CD4-positive, alpha-beta T cell (primary cell): ENCODE data around the gene COA5. TPM values are rescaled to one million over a fixed set of nuclear protein-coding genes. Genes with fewer than 3 reads are reported as not detected.

Source experiments
- ATAC-seq: fragments of 200-7000 bp; cut with Tn5 transposase; one replicate; pipeline ENCODE4 v1.10.0; 2022; ENCODE audit warnings: mild to moderate bottlenecking; ENCODE audit not compliant: poor library complexity
- CTCF ChIA-PET: fragments of 350-600 bp; sonication (Branson Sonifier 250); formaldehyde crosslinking; loops from one replicate; lab custom pipeline; 2021; ENCODE audit warnings: antibody characterized with exemption, inconsistent platforms; lab: Charles Lee
- POLR2A ChIA-PET: fragments of 350-600 bp; sonication (Branson Sonifier 250); formaldehyde crosslinking; loops from one replicate; lab custom pipeline; 2021; ENCODE audit warnings: antibody characterized with exemption, inconsistent platforms; lab: Charles Lee
- DNase-seq, 14 experiments: peaks; one replicate each; pipeline ENCODE4 v3.0.0-alpha.2; 2013 to 2020; ENCODE audit warnings: mixed read lengths in 2 of 14
- H3K27ac ChIP-seq, 2 donors: one replicate each; pipeline versions ENCODE4 v1.5.1 to v1.7.0; 2013; ENCODE audit warnings: low read length in 2 of 2, low read depth in 1 of 2, mild to moderate bottlenecking in 1 of 2
- H3K27me3 ChIP-seq, 2 experiments: 1 replicate in 1 of 2; 2 replicates in 1 of 2; pipeline versions ENCODE4 v1.6.1 to v1.7.0; 2013; ENCODE audit warnings: low read length in 2 of 2, control low read depth in 1 of 2, mild to moderate bottlenecking in 1 of 2, moderate library complexity in 1 of 2; ENCODE audit not compliant: insufficient read depth in 2 of 2, control insufficient read depth in 1 of 2
- H3K36me3 ChIP-seq: one replicate; pipeline ENCODE4 v1.6.1; 2013; ENCODE audit warnings: low read length, control low read depth; ENCODE audit not compliant: insufficient read depth
- H3K4me1 ChIP-seq: one replicate; pipeline ENCODE4 v1.6.1; 2013; ENCODE audit warnings: low read length, control low read depth; ENCODE audit not compliant: insufficient read depth
- H3K4me3 ChIP-seq: one replicate; pipeline ENCODE4 v1.5.1; 2013; ENCODE audit warnings: mild to moderate bottlenecking, low read length, moderate library complexity
- H3K9me3 ChIP-seq, 2 experiments: 1 replicate in 1 of 2; 2 replicates in 1 of 2; pipeline versions ENCODE4 v1.6.1 to v1.7.0; 2013; ENCODE audit warnings: low read length in 2 of 2, mild to moderate bottlenecking in 2 of 2, control low read depth in 1 of 2, moderate library complexity in 1 of 2; ENCODE audit not compliant: control insufficient read depth in 1 of 2, insufficient read depth in 1 of 2
- H3K27ac Mint-ChIP-seq: one replicate; pipeline ENCODE4 v1.8.0; 2020; ENCODE audit warnings: mixed read lengths
- H3K27me3 Mint-ChIP-seq: one replicate; pipeline ENCODE4 v1.8.0; 2021; ENCODE audit warnings: mixed read lengths
- H3K36me3 Mint-ChIP-seq: one replicate; pipeline ENCODE4 v1.8.0; 2021; ENCODE audit warnings: low read depth, mixed read lengths
- H3K4me1 Mint-ChIP-seq: one replicate; pipeline ENCODE4 v1.8.0; 2021; ENCODE audit warnings: low read depth, mixed read lengths
- H3K4me3 Mint-ChIP-seq: one replicate; pipeline ENCODE4 v1.8.0; 2020; ENCODE audit warnings: mild to moderate bottlenecking, mixed read lengths
- H3K9me3 Mint-ChIP-seq: one replicate; pipeline ENCODE4 v1.8.0; 2020; ENCODE audit warnings: mixed read lengths
- intact Hi-C, 2 experiments: fragments of 100-400 bp; cut with DNase I in 1 of 2; cut with micrococcal nuclease in 1 of 2; formaldehyde crosslinking; loops; one replicate each; pipeline versions ENCODE4 v1.15.1 to v1.9.0; 2023 to 2025; cut with DNase I, micrococcal nuclease
- total RNA-seq, 174 experiments: library from RNA in 2 of 174; stranded (reverse) in 2 of 174; gene quantifications; one replicate each; pipeline ENCODE4 v1.2.3 and lab custom pipeline; 2021 to 2026
- TF ChIP-seq, protein P1 (sequence below): fragments of 200-600 bp; IDR thresholded peaks from one replicate; pipeline ENCODE4 v1.8.0; 2022; ENCODE audit warnings: antibody characterized with exemption, mild to moderate bottlenecking

Gene COA5
- total RNA-seq, 2 experiments from 2014 or later: 29.2 to 30.1 TPM

DNA sequence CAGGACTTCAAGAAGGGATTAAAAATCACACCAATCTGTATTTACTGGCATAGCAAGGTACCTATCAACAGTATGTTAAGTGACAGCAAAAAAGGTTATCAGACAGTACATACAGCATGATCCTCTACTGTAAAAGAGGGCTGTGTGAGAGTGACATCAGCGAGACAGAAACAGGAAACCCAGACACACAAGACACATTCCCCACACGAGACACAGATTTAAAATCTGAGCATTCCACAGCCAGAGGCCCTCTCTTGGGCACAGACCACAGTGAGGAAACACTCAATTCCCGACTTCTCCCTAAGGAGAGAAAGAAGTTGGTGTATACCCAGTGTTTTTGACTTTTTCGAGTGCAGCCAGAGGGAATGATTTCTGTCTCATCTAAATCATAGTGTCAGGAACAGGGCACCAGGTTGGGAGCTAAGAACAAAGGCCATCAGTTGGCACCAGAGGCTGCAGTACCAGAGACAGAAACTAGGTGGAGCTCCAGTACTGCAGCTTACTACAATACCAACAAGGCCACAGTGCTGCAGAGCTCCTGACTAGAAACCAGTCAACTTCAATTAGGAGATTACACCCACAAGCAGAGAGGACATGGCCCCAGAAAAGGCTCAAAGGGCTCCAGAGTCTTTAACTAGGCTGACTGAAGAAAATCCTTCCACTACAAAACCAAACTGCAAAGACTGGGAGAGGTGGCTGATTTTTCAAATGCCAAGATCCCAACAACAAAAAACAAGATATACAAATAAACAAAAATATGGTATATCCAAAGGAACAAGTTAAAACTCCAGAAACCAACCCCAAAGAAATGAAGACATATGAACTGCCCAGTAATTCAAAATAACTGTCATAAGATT lies 41.1 kb upstream of the COA5 start:
- no peak overlapping the region for H3K4me3 ChIP-seq
- CTCF ChIA-PET: interaction anchor here (0.7 to 2.0 kb wide), 45 partner anchors 12 to 531 kb away, joined by 3 to 67 read pairs (median 5); partner anchors contain the start of genes COA5, MGAT4A, MITD1 and UNC50
- H3K27me3 ChIP-seq: no peaks in the 10 kb centered on the region
- H3K27ac Mint-ChIP-seq: peak overlapping the region; percentile 92
- ATAC-seq (peak; percentile 92), DNase-seq (peak; percentile 72 to 91 (median 79))
- peaks cover 62% of the 10 kb centered on the region for H3K36me3 ChIP-seq
- TF ChIP-seq, protein P1, sequence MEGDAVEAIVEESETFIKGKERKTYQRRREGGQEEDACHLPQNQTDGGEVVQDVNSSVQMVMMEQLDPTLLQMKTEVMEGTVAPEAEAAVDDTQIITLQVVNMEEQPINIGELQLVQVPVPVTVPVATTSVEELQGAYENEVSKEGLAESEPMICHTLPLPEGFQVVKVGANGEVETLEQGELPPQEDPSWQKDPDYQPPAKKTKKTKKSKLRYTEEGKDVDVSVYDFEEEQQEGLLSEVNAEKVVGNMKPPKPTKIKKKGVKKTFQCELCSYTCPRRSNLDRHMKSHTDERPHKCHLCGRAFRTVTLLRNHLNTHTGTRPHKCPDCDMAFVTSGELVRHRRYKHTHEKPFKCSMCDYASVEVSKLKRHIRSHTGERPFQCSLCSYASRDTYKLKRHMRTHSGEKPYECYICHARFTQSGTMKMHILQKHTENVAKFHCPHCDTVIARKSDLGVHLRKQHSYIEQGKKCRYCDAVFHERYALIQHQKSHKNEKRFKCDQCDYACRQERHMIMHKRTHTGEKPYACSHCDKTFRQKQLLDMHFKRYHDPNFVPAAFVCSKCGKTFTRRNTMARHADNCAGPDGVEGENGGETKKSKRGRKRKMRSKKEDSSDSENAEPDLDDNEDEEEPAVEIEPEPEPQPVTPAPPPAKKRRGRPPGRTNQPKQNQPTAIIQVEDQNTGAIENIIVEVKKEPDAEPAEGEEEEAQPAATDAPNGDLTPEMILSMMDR: peak; percentile 98
- H3K27ac ChIP-seq: peak overlapping the region in 1 of 2 donors; percentile 55
- H3K27me3 Mint-ChIP-seq: no peaks in the 10 kb centered on the region
- intact Hi-C loops: loop anchor here (1.0 to 10.0 kb wide), 11 partner anchors 15 to 531 kb away; partner anchors contain the start of genes MITD1 (in 1 of the 2) and MRPL30 (in 1 of the 2)
- H3K36me3 Mint-ChIP-seq: peaks cover 95% of the 10 kb centered on the region
- H3K9me3 Mint-ChIP-seq: peaks cover 5% of the 10 kb centered on the region
- POLR2A ChIA-PET: interaction anchor here (0.6 to 1.9 kb wide), 27 partner anchors 10 to 506 kb away, joined by 3 to 30 read pairs (median 4); partner anchors contain the start of genes C2orf15, LIPT1, MGAT4A and TSGA10
- peaks cover 62% of the 10 kb centered on the region for H3K4me1 Mint-ChIP-seq
- H3K4me1 ChIP-seq: peaks cover 17% of the 10 kb centered on the region
- peaks cover 0 to 6% of the 10 kb centered on the region in 2 experiments for H3K9me3 ChIP-seq
- H3K4me3 Mint-ChIP-seq: peak overlapping the region; percentile 36

DNA sequence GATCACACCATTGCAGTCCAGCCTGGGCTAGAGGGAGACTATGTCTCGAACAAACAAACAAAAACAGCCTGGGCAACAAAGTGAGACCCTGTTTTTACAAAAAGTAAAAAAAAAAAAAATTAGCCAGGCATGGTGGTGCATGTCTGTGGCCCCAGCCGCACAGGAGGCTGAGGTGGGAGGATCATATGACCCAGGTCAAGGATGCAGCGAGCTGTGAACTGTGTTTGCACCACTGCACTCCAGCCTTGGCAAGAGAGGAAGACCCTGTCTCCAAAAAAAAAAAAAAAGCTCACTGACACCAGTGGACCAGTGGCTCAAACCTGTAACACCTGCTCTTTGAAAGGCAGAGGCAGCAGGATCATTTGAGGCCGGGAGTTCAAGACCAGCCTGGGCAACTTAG lies 40.1 kb upstream of the COA5 start:
- POLR2A ChIA-PET: interaction anchor here (1.4 to 1.9 kb wide), 3 partner anchors 64 to 493 kb away, joined by 3 to 30 read pairs (median 5); partner anchors contain the start of gene C2orf15
- TF ChIP-seq, protein P1: no peak
- H3K27ac ChIP-seq: peak overlapping the region in 1 of 2 donors; percentile 55
- no peak for ATAC-seq
- H3K36me3 ChIP-seq: peaks cover 67% of the 10 kb centered on the region
- Mint-ChIP-seq H3K4me1 (peaks cover 58% of the 10 kb centered on the region), H3K9me3 (peaks cover 5% of the 10 kb centered on the region), H3K4me3 (no peak overlapping the region), H3K27ac (peak overlapping the region; percentile 92), H3K36me3 (peaks cover 95% of the 10 kb centered on the region), H3K27me3 (no peaks in the 10 kb centered on the region)
- no peak overlapping the region for H3K4me3 ChIP-seq
- H3K4me1 ChIP-seq: peaks cover 17% of the 10 kb centered on the region
- CTCF ChIA-PET: interaction anchor here (0.8 to 2.0 kb wide), 5 partner anchors 9 to 418 kb away, joined by 3 to 67 read pairs (median 4); no protein-coding TSS in a partner anchor
- no peak for DNase-seq
- no peaks in the 10 kb centered on the region for H3K27me3 ChIP-seq
- H3K9me3 ChIP-seq: peaks cover 0 to 6% of the 10 kb centered on the region in 2 experiments
- intact Hi-C loops: loop anchor here (2.0 to 10.0 kb wide), 8 partner anchors 14 to 532 kb away; partner anchors contain the start of genes MITD1 (in 1 of the 2) and MRPL30 (in 1 of the 2)

DNA sequence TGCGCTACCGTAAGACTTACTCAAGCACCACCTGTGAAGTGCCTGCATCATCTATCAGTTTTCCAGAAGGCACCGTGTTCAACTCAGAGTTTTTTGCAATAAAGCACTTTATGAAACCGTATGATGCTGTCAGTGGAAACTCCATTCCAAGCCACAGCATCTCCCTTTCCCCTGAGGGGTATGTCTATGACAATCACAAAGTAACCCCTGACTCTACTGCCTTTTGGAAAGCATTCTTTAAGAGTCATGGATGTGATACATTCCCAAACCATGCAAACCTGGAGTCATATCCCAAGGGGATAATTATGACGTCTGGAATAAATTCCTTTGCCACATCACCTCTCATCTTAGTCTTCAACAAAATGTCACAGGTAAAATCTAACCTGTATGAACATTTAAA lies 39.3 kb upstream of the COA5 start:
- peaks cover 0 to 6% of the 10 kb centered on the region in 2 experiments for H3K9me3 ChIP-seq
- ChIA-PET POLR2A (no interaction called here), CTCF (no interaction called here)
- peaks cover 73% of the 10 kb centered on the region for H3K36me3 ChIP-seq
- H3K27me3 ChIP-seq: no peaks in the 10 kb centered on the region
- H3K27me3 Mint-ChIP-seq: no peaks in the 10 kb centered on the region
- H3K27ac ChIP-seq: no peak overlapping the region
- H3K4me3 Mint-ChIP-seq: no peak overlapping the region
- DNase-seq: no peak
- peaks cover 15% of the 10 kb centered on the region for H3K4me1 ChIP-seq
- H3K4me3 ChIP-seq: no peak overlapping the region
- H3K27ac Mint-ChIP-seq: peak overlapping the region; percentile 77
- ATAC-seq: no peak
- TF ChIP-seq, protein P1: no peak
- H3K9me3 Mint-ChIP-seq: peaks cover 5% of the 10 kb centered on the region
- peaks cover 95% of the 10 kb centered on the region for H3K36me3 Mint-ChIP-seq
- H3K4me1 Mint-ChIP-seq: peaks cover 54% of the 10 kb centered on the region
- intact Hi-C loops: loop anchor here (2.0 to 10.0 kb wide), 8 partner anchors 13 to 533 kb away; partner anchors contain the start of genes MITD1 (in 1 of the 2) and MRPL30 (in 1 of the 2)
